GM21737 (cell line): Measurements from ENCODE around the gene ATL1.

Source experiments
- ATAC-seq: cut with Tn5 transposase; IDR thresholded peaks from one replicate; pipeline ENCODE4 v1.9.1; 2021; ENCODE audit warnings: mild to moderate bottlenecking, moderate library complexity; ENCODE audit not compliant: unreplicated experiment

The ATL1 gene

DNA sequence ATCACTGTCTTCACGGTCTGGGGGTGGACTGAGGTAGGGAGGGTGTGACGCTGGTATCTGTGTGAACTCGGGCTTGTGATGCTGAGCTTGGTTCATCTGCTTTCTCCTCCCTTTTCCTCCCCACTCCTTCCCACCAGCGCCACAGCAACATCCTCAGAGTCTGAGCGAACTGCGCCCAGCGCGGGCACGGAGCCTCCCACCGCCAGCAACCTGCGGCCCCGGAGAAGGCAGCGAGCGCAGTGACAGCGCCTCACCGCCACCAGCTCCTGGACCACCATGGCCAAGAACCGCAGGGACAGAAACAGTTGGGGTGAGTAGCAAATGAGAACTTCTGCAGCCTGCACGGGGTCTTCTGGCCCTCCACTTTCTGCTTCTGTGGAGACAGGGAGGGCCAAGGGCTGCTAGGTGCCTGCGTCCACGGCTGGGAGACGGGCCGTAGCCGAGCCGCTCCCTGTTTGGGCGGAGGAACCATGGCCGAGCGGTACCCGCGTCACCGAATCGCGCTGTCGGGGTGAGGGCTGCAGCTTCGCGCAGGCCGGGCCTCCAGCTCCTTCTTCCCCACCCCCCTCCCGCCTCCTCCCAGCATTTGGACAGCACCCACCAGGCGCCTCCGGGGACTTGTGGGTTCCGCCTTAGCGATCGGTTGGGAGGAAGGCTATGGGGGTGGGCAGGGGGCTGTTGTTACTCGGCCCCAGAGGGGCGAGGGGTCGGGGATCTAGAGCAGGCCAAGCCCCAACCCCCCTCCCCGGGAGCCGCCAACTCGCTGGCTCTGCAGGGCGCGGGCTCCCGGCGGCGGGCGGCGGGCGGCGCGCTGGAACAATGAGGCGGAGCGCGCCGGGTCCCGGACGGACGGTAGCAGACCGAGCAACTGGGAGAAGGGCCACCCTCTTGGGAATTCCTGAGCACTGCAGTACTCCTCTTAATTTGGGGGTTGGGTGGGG, at the start of gene ATL1:
Gene ATL1 (plus strand): TSS at position 156 of the 941 bp plus-strand sequence. CDS start 121 bp downstream, at position 277.
- ATAC-seq = no peak

DNA sequence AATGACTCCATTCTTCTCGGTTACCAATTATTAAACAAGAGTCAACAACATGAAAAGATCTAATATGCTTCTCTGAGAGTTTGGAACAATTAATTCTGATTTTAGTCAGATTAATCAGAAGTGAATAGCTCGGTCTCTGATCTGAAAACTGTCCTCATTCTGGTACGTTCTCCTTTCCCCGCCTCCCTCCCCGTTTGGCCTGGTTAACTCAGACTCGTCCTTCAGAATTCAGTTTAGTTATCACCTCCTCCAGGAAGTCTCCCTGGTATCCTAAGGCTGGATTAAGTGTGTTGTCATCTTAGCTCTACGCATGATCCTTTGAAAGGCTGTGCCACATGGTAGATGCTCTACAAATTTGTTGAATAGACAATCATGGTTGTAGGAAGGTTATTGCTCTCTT, 49.8 kb upstream of the ATL1 start:
- ATAC-seq = no peak

DNA sequence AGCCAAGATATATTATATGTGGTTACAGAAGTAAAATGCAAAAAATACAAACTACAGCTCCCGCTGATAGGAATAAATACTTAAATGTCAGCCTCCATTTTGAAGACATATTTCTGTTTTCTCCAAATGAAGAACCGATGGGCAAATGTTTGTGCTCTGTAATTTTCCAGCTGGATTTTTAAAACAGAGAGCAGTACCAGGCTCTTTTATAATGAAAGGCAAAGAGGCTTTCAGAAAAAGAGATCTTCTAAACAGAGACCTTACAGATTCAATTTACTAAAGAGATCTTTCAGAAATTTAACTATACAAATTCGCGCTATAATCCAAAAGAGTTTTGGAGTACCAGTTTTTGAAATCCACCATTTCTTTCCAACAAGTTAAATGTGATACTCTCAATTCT, 47.5 kb upstream of the ATL1 start:
- no peak for ATAC-seq

DNA sequence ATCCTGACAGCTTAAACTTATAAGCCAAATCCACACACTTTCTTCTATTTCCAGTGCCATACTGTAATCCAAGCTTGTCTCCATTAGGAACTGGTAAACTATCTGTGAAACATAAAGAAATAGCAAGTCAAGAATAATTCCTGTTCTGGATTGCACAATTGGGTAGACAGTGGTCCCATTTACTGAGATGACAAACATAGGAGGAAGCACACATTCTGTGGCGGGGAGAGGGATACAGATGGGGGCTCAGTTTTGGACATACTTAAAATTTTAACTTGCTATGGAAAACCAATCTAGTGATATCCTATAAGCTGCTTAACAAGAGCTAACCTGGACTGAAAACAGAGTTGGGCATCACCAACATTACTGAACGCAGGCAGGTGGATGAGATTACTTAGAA, 43.9 kb upstream of the ATL1 start:
- no peak for ATAC-seq

DNA sequence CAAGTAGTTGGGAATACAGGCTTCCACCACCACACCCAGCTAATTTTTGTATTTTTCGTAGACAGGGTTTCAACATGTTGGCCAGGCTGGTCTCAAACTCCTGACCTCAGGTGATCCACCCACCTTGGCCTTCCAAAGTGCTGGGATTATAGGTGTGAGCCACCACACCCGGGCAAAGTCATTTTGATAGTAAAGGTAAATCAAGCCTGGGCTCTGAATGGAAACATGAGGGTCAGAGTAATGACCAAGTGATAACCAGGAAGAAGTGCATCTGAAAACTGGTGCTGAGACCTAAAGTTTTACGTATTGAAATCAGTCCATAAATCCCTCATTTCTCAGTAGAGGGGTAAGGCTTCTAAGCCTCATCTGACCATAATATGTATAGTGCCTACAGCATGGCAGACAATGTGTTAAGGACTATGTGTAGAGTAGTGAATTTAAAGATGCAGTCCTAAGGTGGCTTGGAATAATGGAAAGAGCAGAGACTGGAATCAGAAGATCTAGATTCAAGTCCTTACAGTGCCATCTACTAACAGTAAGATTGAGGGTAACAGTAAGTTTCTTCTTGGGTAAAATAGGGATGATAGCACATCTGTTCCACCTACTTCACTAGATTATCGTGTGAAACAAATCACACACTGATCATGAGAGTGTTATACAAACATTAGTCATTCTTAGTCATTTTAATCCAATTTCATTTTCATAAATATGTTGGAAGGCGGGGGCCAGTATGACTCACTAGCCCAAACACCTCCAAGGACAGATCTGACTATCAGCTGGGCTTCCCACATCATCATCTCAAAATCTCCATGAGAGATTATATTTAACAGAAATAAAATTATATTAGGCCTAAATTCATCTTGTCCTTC, 38.8 kb upstream of the ATL1 start:
- ATAC-seq = peak; percentile 54

DNA sequence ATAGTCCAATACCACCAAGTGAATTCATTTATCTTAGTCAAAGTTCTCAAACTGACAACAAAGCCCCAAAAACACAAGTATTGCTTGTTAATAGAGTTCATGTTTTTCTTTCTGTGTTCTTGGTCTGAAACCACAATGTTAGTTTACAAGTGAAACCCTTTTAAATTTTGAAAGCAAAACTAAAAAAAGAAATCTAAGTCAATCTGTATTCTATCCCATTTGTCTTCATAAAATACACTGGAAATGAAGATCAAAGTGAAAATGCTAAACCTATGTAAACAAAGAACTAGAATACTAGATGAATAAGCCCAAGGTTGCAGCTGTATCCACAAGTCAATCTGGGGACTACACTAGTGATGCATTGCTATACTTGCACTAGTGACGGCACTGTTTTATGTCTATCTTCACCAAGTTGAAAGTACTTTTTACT, 38.0 kb upstream of the ATL1 start:
- ATAC-seq = peak; percentile 62

DNA sequence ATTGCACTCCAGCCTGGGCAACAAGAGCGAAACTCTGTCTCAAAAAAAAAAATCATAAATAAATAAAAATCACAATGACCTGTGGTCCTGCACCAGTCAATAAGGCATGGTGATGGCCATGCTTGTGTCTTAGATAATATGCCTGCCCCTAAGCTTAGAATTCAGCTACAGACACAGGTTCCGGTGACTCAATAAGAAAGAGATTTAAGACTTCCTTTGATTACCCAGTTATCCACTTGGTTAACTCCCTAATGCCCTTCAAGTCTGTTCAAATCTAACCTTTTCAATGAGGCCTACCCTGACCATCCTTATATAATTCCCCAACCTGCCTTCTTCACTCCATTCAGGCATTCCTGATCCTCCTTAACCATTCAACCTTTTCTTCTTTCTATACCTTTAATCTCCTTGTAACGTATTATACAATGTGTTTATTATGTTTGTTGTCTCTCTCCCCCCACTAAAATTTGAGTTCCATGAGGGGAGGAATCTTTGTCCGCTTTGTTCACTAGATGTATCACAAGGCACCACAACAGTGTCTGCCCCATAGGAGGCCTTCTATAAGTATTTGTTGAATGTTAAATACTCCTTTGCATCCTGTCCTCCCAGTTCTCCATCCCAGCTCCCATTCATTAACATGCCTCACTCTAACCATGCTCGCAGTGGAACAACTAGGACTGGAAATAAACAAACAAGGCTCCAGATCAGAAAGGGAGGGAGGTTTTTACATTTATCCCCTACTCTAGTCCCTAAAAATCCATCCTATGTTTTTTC, 36.5 kb upstream of the ATL1 start:
- no peak for ATAC-seq

DNA sequence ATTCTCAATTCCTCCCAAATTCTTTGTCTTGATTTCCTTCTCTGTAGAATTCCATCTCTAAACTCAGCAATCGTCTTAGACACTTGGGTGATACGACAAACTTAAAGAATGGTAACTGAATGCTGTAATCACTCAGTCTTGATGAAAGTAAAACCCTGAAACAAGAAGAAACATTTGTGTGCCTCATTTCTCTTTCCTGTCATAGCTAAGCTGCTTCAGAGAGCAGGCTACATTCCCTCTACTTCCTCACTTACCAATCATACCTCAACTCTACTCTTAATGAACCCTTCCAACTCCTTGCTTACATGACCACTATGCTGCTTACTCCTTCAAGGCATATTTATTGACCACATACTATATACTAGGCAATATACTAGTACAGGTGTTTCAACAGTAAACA, 35.9 kb upstream of the ATL1 start:
- ATAC-seq = peak; percentile 44

DNA sequence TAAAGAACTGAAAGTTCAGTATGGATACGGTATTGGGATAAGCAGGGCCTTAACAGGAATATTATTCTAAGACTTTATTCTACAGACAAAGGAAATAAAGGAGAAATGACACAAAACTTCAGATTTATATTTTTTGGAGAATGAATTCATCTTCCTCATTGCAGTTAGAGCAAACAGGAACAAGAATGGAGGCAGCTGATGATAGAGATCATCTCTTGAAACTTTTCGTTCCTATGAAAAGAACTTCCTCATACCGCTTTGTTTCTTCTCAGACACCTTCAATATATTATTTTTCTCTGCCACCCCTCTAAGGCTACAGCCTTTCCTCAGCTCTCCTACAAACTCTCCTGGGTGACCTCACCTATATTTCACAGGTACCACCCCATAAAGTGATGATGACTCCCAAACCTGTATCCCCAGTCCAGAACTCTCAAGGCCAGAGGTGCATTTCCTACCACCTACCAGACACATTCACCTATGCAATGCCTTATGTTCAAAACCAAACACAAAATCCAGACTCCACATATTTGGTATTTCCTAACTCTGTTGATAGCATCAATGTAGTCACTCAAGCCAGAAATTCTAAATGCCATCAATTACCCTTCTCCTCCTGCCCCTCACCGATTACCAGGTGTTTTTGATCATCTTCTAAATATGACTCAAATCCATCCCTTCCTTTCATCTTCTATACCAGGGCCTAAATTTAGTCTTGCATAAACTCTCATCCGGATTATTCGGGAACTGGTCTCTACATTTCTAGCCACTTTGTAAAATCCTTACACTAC, 35.0 kb upstream of the ATL1 start:
- no peak for ATAC-seq

DNA sequence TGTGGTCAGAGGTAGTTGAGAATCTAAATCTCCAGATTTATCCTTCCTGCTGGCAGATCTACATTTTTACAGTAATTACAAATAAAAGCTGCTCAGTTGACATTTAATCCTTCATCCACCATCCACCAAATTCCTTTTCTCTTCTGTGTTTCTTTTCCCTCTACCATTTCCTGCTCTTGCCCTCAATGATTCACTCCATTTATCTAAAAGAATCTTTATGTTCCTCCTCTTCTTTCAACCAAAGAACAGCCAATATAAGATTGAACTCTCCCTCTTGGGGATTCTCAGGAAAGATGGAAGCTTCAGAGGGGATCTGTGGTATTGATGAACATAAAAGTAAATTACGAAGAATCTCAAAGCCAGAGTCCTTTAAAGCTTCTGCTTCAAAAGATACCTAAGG, 31.9 kb upstream of the ATL1 start:
- ATAC-seq = no peak

DNA sequence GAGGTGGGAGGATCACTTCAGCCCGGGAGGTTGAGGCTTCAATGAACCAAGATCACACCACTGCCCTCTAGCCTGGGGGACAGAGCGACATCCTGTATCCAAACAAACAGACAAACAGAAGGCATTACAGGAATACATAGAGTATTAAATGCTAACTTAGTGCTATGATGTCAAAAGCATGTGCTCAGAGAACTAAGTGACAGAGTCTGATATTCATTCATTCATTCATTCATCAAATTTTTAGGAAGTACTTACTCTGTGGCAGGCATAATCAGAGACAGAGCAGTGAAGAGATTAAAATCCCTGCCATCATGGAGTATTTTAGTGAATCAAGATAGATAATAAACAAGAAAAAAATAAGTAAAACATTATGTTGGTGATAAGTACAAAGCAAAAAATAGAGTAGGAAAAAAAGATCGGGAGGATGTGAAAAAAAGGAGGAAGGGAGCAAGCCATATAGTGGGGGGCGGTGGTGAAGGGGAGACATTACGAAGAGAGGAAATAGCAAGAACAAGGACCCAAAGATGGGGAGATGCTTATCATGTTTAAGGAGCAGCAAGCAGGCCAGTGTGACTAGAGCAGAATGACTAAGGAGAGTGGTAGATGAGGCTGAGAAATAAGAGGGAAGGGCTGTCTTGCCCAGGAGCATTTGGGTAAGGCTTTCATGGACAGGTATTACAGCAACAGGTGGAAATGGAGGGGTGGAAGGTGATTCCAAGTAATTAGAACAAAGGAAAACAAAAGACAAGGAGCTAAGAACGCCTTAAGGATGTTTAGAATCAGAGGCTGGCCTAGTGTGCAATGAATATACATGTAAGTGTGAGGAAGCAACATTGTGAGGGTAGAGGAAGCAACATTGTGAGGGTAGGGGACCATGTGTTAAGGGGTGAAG, 30.4 kb upstream of the ATL1 start:
- no peak for ATAC-seq

DNA sequence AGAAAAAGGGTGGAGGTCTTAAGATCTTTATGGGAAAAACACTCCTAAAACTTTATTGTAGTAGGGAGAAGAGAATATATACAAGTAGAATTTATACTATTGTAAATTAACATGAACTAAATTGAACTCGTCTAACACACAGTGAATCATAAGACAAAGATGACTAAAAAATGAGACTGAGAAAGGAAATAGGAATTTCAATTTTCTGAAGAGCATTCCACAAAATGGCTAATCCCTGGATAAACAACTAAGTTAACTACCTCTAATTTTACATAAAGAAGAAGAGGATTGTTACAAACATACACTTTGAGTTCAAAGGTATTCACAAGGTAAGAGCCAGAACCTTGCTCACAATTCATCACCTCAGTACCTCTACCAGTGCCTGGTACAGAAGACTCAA, 29.6 kb upstream of the ATL1 start:
- no peak for ATAC-seq

DNA sequence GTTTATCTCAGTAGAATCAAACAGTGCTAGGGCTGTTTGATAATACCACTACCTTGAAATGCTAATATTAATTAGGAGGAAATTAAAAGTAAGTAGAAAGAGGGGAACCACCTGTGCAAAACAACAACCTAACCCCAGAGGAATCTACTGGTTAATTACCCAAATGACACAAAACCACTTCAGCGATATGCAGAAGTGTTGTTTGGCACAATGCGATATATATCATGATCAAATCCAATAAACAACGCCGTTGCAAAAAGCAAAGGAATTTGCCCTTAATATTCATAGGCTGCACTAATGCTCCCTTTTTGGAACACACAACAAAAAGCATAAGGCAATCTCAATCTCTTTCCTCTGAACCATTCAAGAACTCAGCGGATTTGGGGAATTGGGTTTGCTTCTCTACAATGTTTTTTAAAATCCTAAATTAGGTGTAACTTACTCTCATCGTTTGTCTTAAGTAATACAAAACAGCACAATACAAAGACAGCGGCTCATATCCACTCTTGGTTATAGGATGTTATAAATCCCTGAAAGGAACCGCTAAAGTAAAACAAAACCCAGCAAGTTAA, 29.1 kb upstream of the ATL1 start:
- ATAC-seq = no peak

DNA sequence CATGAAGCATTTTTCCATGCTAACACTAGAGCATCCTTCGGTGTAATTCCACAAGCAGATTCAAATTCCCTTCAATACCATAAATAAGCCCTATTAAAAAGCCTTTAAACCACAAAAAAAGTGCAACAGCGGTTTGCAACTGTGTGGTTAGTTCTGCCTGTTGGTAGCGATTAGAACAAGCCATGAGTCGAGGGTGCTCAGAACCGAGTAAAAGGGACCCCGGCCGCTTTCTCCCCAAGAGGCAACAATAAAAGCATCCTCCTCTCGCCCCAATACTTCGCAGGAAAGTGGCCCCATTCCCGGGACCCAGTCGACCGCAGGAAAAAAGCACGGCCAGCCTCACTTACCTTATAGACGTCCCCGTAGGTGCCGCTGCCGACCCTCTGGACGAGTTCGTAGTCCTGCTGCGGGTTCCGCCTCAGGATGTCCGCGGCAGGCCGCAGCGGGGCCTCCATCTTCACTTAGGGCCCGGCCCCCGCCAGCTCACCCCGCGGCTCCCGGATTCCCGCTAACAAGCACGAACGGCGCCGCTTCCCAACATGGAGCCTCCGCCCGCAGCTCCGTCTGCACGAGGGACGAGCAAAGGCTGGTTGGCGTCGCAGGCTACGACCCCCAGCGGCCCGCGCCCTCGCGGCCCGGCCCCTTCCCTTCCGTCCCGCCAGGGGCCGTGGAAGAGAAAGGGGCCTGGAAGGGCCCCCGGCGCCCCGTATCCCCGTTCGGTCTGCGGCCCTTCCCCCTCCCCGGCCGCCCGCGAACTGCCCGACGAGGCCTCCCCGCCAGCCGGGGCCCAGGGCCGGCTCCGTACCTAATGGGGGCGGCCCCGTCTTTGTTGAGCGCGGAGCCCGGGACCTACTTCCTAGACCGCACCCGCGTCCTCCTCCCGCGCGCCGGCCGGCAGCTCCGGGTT, 28.1 kb upstream of the ATL1 start:
- ATAC-seq = peak; percentile 17

DNA sequence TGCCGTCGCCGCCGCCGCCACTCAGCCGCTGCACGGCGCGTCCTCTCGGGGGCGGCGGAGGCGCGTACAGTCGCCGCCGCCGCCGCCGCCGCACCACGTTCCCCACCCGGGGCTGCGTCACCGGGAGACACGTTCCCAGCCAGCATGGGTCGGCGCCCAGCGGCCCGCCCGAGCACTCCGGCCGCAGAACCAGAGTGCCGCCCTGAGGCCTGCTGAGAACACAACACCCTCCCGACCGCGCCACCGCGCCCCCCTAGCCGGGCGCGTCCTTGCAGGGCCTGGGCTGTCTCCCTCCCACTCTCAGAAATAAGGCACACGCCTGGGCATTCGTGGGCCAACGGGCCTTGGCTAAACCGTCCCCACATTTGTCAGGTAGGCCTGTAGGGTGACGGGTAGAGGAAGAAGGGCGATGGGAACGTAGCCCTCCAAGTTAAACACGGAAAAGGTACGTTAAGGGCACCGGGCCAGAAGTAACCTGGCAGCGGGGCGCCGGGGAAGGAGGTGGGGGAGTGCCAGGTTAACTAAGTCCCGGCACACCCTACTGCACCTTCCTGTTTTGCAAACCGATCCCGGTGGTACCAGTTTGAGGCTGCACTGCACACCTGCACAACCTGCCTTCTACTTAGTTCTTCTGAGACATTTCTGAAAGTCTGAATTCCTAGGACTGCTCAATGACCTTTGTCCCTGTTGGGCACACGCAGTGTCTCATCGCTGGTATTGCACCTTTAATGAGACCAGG, 27.3 kb upstream of the ATL1 start, which contains the start of gene MAP4K5:
Gene MAP4K5 (minus strand): TSS at position 68 of the 739 bp plus-strand sequence. CDS start 520 bp downstream, outside the sequence.
- peak; percentile 95 for ATAC-seq

DNA sequence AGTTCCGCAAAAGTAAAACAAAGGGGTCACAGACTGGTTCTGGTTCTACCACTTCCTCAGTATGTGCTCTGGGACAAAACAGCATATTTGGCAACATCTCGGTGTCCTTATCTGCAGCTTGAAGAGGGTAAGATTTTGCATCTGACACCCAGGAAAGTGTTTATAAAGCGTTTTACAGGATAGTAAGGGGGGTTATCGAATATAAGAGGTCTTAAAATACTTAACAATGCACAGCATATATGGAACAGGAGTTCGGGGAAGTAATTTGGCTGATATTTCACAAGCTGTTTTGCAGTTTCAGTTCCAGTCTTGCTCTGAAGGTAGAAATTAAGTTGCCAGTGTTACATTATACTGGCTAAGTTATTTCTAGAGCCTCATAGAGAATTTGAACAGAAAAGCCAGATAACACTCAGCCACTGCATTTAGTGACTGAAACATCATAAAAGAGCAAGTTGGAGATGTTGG, 26.7 kb upstream of the ATL1 start:
- peak; percentile 18 for ATAC-seq

DNA sequence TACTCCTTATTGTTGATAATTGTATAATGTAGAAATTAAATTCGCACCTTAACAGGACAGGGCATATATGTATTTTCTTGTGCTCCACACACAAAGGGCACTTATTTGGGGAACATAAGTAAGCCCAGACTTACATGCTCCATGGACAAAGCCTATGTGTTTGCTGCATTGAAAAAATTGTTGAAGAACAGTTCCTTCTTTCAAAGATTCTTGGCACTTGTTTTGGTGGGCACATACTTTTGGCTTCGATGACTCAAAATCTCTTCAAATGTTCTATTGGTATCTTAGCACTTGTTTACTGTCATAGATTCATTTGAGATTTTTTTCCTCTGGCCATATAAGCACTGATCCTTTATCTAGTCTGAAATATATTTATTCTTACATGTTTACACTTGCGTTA, 26.1 kb upstream of the ATL1 start:
- ATAC-seq = no peak
